MM.1S (cell line): ENCODE measurements around the gene UNC93A.

ENCODE experiments used
- CTCF ChIP-seq: fragments of 300-600 bp; sonication (generic); IDR thresholded peaks from 2 replicates; pipeline ENCODE4 v1.5.1; 2016; ENCODE audit warnings: antibody characterized with exemption, low read length, mixed read lengths
- EZH2 ChIP-seq: fragments of 300-600 bp; sonication (generic); optimal IDR thresholded peaks from 2 replicates; pipeline ENCODE3; 2017; ENCODE audit warnings: low read depth, mild to moderate bottlenecking, antibody characterized with exemption, low read length, mixed read lengths

DNA sequence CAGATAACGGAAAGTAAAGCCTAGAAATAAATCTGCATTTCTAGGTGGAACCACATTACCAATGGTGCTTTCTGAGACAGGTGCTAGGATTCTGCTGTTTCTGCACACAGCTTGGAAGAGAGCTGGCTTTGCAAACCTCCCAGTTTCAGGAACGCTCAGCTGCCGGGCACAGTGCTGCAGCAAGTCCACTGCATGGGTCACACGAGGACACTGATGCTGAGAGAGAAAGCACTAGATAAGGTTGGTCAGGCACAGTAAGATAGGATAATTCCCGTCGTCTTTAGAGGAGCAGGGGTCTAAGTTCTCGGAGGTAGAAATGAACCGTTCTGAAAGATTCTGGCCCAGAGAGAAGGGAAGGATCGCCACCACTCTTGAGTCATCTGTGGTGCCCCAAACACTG is 11.0 kb downstream of the UNC93A start:
- TF ChIP-seq CTCF (no peak), EZH2 (no peak)
